Neutrophil (primary cell): ENCODE measurements around the gene MYO5A.
"Not testable (repeated sequence)": the region's sequence is repeated elsewhere in the genome, so short reads cannot be mapped to it uniquely, and the experiment has no call there.

Experiments
- H3K27ac ChIP-seq: fragments of 200-600 bp; sonication (generic); 2 replicates; pipeline ENCODE4 v1.5.1; 2016; ENCODE audit warnings: mild to moderate bottlenecking, moderate library complexity
- H3K27me3 ChIP-seq: fragments of 200-600 bp; sonication (generic); 2 replicates; pipeline ENCODE4 v1.6.0; 2016; ENCODE audit warnings: mild to moderate bottlenecking
- H3K36me3 ChIP-seq: fragments of 200-600 bp; sonication (generic); 2 replicates; pipeline ENCODE4 v1.5.1; 2017
- H3K4me1 ChIP-seq, 2 experiments: fragments of 200-600 bp in 1 of 2; sonication (generic) in 1 of 2; 1 replicate in 1 of 2; 2 replicates in 1 of 2; pipeline versions ENCODE4 v1.5.1 to v1.6.1; 2013 to 2016; ENCODE audit warnings: low read depth in 1 of 2, low read length in 1 of 2, mild to moderate bottlenecking in 1 of 2, moderate library complexity in 1 of 2; ENCODE audit not compliant: control insufficient read depth in 1 of 2, insufficient read depth in 1 of 2
- H3K4me3 ChIP-seq, 2 experiments: fragments of 200-600 bp in 1 of 2; sonication (generic) in 1 of 2; 1 replicate in 1 of 2; 2 replicates in 1 of 2; pipeline ENCODE4 v1.5.1; 2013 to 2016; ENCODE audit warnings: low read depth in 1 of 2, low read length in 1 of 2, mild to moderate bottlenecking in 1 of 2, moderate library complexity in 1 of 2
- H3K9me3 ChIP-seq: fragments of 200-600 bp; sonication (generic); 2 replicates; pipeline ENCODE4 v1.5.1; 2016
- CTCF ChIP-seq: fragments of 200-600 bp; sonication (generic); IDR thresholded peaks from 2 replicates; pipeline ENCODE4 v1.5.1; 2016; ENCODE audit warnings: antibody characterized with exemption

The MYO5A gene

GRCh38 chr15:52551762-52552161 is 23.1 kb upstream of the MYO5A start:
- Histone ChIP-seq H3K4me3 (peak overlapping the region; percentile 36 to 48), H3K36me3 (peaks cover 9% of the 10 kb centered on the region), H3K27ac (peak overlapping the region; percentile 93), H3K27me3 (no peaks in the 10 kb centered on the region), H3K4me1 (peaks cover 54 to 59% of the 10 kb centered on the region in 2 experiments), H3K9me3 (no peaks in the 10 kb centered on the region)
- TF ChIP-seq CTCF, result no peak

- H3K27ac ChIP-seq, result peak overlapping the region; percentile 93
- not testable (repeated sequence) for H3K27me3 ChIP-seq, H3K36me3 ChIP-seq, H3K9me3 ChIP-seq
- H3K4me1 ChIP-seq, result peaks cover 48 to 53% of the 10 kb centered on the region in 2 experiments
- H3K4me3 ChIP-seq, result peak overlapping the region in 1 of 2 experiments; percentile 48
Observed at GRCh38 chr15:52551186-52551585, 22.5 kb upstream of the MYO5A start.

GRCh38 chr15:52546031-52546751 is 17.5 kb upstream of the MYO5A start:
- TF ChIP-seq CTCF, result no peak

GRCh38 chr15:52540374-52541012 is 11.8 kb upstream of the MYO5A start:
- Histone ChIP-seq H3K9me3 (no peaks in the 10 kb centered on the region), H3K27ac (peak overlapping the region; percentile 43), H3K4me3 (no peak overlapping the region), H3K27me3 (no peaks in the 10 kb centered on the region), H3K36me3 (no peaks in the 10 kb centered on the region), H3K4me1 (peaks cover 23 to 35% of the 10 kb centered on the region in 2 experiments)
- TF ChIP-seq CTCF, result no peak

More at GRCh38 chr15:52546031-52546751, 17.5 kb upstream of the MYO5A start:
- Histone ChIP-seq H3K36me3 (no peaks in the 10 kb centered on the region), H3K27ac (no peak overlapping the region), H3K4me1 (peaks cover 26 to 40% of the 10 kb centered on the region in 2 experiments), H3K9me3 (no peaks in the 10 kb centered on the region), H3K27me3 (no peaks in the 10 kb centered on the region), H3K4me3 (no peak overlapping the region)

GRCh38 chr15:52537459-52537858 is 8.8 kb upstream of the MYO5A start:
- H3K36me3 ChIP-seq, result no peaks in the 10 kb centered on the region
- no peaks in the 10 kb centered on the region for H3K9me3 ChIP-seq
- no peak overlapping the region for H3K4me3 ChIP-seq
- H3K4me1 ChIP-seq, result peaks cover 18 to 25% of the 10 kb centered on the region in 2 experiments
- no peak for TF ChIP-seq CTCF
- H3K27ac ChIP-seq, result no peak overlapping the region
- no peaks in the 10 kb centered on the region for H3K27me3 ChIP-seq

- Histone ChIP-seq H3K36me3 (no peaks in the 10 kb centered on the region), H3K9me3 (no peaks in the 10 kb centered on the region), H3K4me1 (peaks cover 16 to 18% of the 10 kb centered on the region in 2 experiments), H3K27me3 (peaks cover 22% of the 10 kb centered on the region), H3K4me3 (no peak overlapping the region), H3K27ac (no peak overlapping the region)
- no peak for TF ChIP-seq CTCF
Observed at GRCh38 chr15:52532427-52532826, 3.7 kb upstream of the MYO5A start.
